ENCODE measurements around the gene PM20D1. TPM values are rescaled to one million over a fixed set of nuclear protein-coding genes. Genes with fewer than 3 reads are reported as not detected.

Gene PM20D1
- total and polyA plus RNA-seq, 2 experiments from 2014 or later, result 0.08 TPM; not detected in 1

DNA sequence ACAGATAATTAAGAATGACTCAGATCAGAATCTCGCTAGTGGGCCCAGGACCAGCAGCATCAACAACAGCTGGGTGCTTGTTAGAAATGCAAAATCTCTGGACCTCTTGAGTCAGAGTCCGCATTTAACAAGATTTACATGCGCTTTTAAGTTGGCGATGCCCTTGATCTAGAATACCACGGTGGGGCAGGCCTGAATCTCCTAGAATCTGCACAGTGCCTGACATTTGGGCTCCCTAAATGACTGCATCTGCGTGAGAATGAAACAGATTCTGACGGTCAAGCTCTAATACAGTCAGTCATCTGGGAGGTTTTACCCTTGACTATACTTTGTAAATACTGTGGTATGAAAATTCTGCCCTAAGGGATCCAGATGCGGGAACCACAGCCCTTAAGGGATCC is 57.5 kb downstream of the PM20D1 start:
- WGBS (ENCODE audit: low lambda C conversion rate, missing lambda C conversion rate), result 89% methylated on average over 8 of the region's 8 CpGs
- H3K36me3 ChIP-seq (replicated peaks; ENCODE audit: insufficient read depth, low read depth), result no peaks in the 10 kb centered on the region

GRCh38 chr1:205791568-205792180 is 58.3 kb downstream of the PM20D1 start:
- peak; percentile 77 for DNase-seq (ENCODE audit: low spot score)
- Histone ChIP-seq H4K20me1 (ENCODE audit: insufficient read depth, poor library complexity, severe bottlenecking) (no peaks in the 10 kb centered on the region), H3K9me3 (ENCODE audit: low read depth) (no peaks in the 10 kb centered on the region), H3K27ac (no peak overlapping the region), H3K79me2 (no peaks in the 10 kb centered on the region), H2AFZ (no peak overlapping the region), H3K27me3 (no peaks in the 10 kb centered on the region), H3K4me3 (no peak overlapping the region), H3K9me2 (replicated peaks; ENCODE audit: insufficient read depth) (no peaks in the 10 kb centered on the region), H3K4me2 (no peak overlapping the region), H3K4me1 (ENCODE audit: insufficient read depth) (no peaks in the 10 kb centered on the region), H3K36me3 (replicated peaks; ENCODE audit: insufficient read depth, low read depth) (no peaks in the 10 kb centered on the region)
- TF ChIP-seq CTCF (IDR thresholded peaks at IDR 0.05; ENCODE audit: poor library complexity) (peak; percentile 65), EZH2phosphoT487 (IDR thresholded peaks at IDR 0.05; ENCODE audit: low read depth, severe bottlenecking, unreplicated experiment) (no peak)
- WGBS (ENCODE audit: low lambda C conversion rate, missing lambda C conversion rate), result 80% methylated on average over 5 of the region's 5 CpGs

More for the DNA sequence above, 57.5 kb downstream of the PM20D1 start:
- no peaks in the 10 kb centered on the region for H3K9me3 ChIP-seq (ENCODE audit: low read depth)
- no peaks in the 10 kb centered on the region for H3K4me1 ChIP-seq (ENCODE audit: insufficient read depth)
- no peaks in the 10 kb centered on the region for H3K27me3 ChIP-seq
- no peak overlapping the region for H2AFZ ChIP-seq
- no peak for DNase-seq (ENCODE audit: low spot score)
- no peak overlapping the region for H3K4me3 ChIP-seq
- no peak overlapping the region for H3K27ac ChIP-seq
- H4K20me1 ChIP-seq (ENCODE audit: insufficient read depth, poor library complexity, severe bottlenecking), result no peaks in the 10 kb centered on the region
- H3K4me2 ChIP-seq, result no peak overlapping the region
- no peaks in the 10 kb centered on the region for H3K79me2 ChIP-seq
- H3K9me2 ChIP-seq (replicated peaks; ENCODE audit: insufficient read depth), result no peaks in the 10 kb centered on the region
- TF ChIP-seq EZH2phosphoT487 (IDR thresholded peaks at IDR 0.05; ENCODE audit: low read depth, severe bottlenecking, unreplicated experiment) (no peak), CTCF (IDR thresholded peaks at IDR 0.05; ENCODE audit: poor library complexity) (no peak), EZH2 (IDR thresholded peaks at IDR 0.05; ENCODE audit: borderline replicate concordance) (no peak)

GRCh38 chr1:205787287-205787916 is 62.5 kb downstream of the PM20D1 start:
- Histone ChIP-seq H3K9me3 (ENCODE audit: low read depth) (no peaks in the 10 kb centered on the region), H3K27me3 (no peaks in the 10 kb centered on the region)
- WGBS (ENCODE audit: low lambda C conversion rate, missing lambda C conversion rate), result 70% methylated on average over 10 of the region's 10 CpGs

More at GRCh38 chr1:205787287-205787916, 62.5 kb downstream of the PM20D1 start:
- Histone ChIP-seq H3K36me3 (replicated peaks; ENCODE audit: insufficient read depth, low read depth) (no peaks in the 10 kb centered on the region), H3K79me2 (no peaks in the 10 kb centered on the region), H3K4me3 (no peak overlapping the region), H3K9me2 (replicated peaks; ENCODE audit: insufficient read depth) (no peaks in the 10 kb centered on the region), H4K20me1 (ENCODE audit: insufficient read depth, poor library complexity, severe bottlenecking) (no peaks in the 10 kb centered on the region), H3K4me2 (no peak overlapping the region), H3K4me1 (ENCODE audit: insufficient read depth) (no peaks in the 10 kb centered on the region), H2AFZ (no peak overlapping the region), H3K27ac (no peak overlapping the region)
- no peak for TF ChIP-seq CTCF (IDR thresholded peaks at IDR 0.05; ENCODE audit: poor library complexity)
- TF ChIP-seq EZH2phosphoT487 (IDR thresholded peaks at IDR 0.05; ENCODE audit: low read depth, severe bottlenecking, unreplicated experiment), result no peak
- no peak for TF ChIP-seq EZH2 (IDR thresholded peaks at IDR 0.05; ENCODE audit: borderline replicate concordance)
- no peak for DNase-seq (ENCODE audit: low spot score)
